Brain microvascular endothelial cell (primary cell): Measurements from ENCODE around the gene SPCS1.

Experiments used
- DNase-seq: peaks from one replicate; pipeline ENCODE4 v3.0.0-alpha.2; 2020
- H3K27ac ChIP-seq: fragments of 250-450 bp; sonication (Bioruptor Pico); 2 replicates; pipeline ENCODE4 v1.5.1; 2020; ENCODE audit warnings: mild to moderate bottlenecking, moderate library complexity
- H3K27me3 ChIP-seq: fragments of 250-450 bp; sonication (Bioruptor Pico); replicated peaks from 2 replicates; pipeline ENCODE4 v1.5.1; 2020; ENCODE audit warnings: mild to moderate bottlenecking
- H3K36me3 ChIP-seq: fragments of 250-450 bp; sonication (Bioruptor Pico); replicated peaks from 2 replicates; pipeline ENCODE4 v1.5.1; 2020; ENCODE audit warnings: mild to moderate bottlenecking
- H3K4me3 ChIP-seq: 2 replicates; pipeline ENCODE4 v1.5.1; 2011; ENCODE audit warnings: low read depth, mild to moderate bottlenecking, control low read depth, low read length, moderate library complexity
- in situ Hi-C: cut with HindIII; loops from 2 replicates; pipeline ENCODE4 v1.10.0; 2017; ENCODE audit warnings: low sequenced_read_pairs, low pct_ligation_motif_present
- TF ChIP-seq, protein P1 (sequence below): IDR thresholded peaks from 2 replicates; pipeline ENCODE4 v1.5.1; 2011; ENCODE audit warnings: low read depth, mild to moderate bottlenecking, moderate library complexity, low read length, control low read depth, inconsistent platforms; ENCODE audit errors: missing control alignments

The SPCS1 gene

GRCh38 chr3:52697632-52697965, 8.3 kb upstream of the SPCS1 start:
- DNase-seq = no peak
- Histone ChIP-seq H3K27me3 (no peaks in the 10 kb centered on the region), H3K4me3 (no peak overlapping the region), H3K36me3 (peaks cover 61% of the 10 kb centered on the region), H3K27ac (no peak overlapping the region)
- in situ Hi-C loops = no loop called here
- TF ChIP-seq, protein P1, sequence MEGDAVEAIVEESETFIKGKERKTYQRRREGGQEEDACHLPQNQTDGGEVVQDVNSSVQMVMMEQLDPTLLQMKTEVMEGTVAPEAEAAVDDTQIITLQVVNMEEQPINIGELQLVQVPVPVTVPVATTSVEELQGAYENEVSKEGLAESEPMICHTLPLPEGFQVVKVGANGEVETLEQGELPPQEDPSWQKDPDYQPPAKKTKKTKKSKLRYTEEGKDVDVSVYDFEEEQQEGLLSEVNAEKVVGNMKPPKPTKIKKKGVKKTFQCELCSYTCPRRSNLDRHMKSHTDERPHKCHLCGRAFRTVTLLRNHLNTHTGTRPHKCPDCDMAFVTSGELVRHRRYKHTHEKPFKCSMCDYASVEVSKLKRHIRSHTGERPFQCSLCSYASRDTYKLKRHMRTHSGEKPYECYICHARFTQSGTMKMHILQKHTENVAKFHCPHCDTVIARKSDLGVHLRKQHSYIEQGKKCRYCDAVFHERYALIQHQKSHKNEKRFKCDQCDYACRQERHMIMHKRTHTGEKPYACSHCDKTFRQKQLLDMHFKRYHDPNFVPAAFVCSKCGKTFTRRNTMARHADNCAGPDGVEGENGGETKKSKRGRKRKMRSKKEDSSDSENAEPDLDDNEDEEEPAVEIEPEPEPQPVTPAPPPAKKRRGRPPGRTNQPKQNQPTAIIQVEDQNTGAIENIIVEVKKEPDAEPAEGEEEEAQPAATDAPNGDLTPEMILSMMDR = no peak

DNA sequence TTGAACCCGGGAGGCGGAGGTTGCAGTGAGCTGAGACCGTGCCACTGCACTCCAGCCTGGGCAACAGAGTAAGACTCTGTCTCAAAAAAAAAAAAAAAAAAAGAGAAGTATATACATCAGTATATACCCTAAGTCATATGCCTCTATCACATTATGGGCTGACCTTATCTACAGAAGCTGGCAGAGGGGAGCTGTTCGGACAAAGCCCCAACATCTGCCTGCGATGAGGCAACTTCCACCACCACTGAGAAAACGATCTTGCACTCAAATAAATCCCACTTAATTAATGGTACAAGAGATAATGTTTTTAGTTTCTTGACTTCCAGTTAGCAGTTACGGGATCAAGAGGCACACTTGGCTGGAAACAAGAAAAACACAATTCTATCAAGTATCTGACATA, 2.6 kb upstream of the SPCS1 start:
- H3K36me3 ChIP-seq = peaks cover 9% of the 10 kb centered on the region
- TF ChIP-seq, protein P1 = no peak
- no peak overlapping the region for H3K27ac ChIP-seq
- in situ Hi-C loops = no loop called here
- DNase-seq = no peak
- no peak overlapping the region for H3K4me3 ChIP-seq
- no peaks in the 10 kb centered on the region for H3K27me3 ChIP-seq

DNA sequence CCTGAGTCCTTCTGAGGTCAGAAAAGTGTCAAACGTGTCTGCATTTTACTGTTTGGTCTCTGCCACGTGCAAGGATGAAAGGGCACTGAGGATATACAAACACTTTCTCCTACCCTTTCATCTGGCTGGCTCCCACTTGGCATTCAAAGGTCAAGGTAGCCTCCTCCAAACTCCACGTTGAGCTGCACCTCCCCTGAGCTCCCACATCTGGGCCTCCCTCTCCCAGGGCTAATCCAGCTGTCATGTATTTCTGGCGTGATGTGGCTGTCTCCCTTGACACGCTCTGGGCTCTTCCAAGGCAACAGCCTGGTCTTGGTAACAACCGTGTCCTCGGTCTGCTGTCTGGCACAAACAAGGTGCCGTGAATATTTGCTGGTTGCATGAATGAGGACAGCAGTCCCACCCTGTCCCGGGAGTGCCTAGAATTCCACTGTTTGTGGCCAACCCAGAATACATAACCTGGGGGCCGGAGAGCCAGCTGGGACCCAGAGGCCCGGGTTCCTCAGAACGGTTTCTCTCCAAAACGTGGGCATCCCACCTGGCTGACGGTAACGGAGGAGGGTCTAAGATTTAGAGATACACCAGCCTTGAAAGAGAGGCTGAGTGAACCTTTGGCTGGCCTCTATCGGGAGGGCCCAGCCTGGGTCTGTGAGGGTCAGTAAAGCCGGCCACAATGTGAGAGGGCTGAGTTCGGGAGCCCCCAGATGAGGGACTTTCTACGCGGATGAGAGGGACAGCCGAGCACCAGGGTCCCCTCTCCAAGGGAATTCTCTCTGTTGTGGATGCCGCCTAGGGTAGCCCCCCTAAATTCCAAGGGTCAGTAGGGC, 1.1 kb upstream of the SPCS1 start:
- Histone ChIP-seq H3K27me3 (no peaks in the 10 kb centered on the region), H3K4me3 (peak overlapping the region; percentile 96), H3K27ac (peak overlapping the region; percentile 97), H3K36me3 (peaks cover 6% of the 10 kb centered on the region)
- in situ Hi-C loops = no loop called here
- DNase-seq = peak; percentile 12
- TF ChIP-seq, protein P1 = no peak

- in situ Hi-C loops = no loop called here
- TF ChIP-seq, protein P1 = no peak
- no peak for DNase-seq
- Histone ChIP-seq H3K36me3 (peaks cover 3% of the 10 kb centered on the region), H3K27ac (peak overlapping the region; percentile 97), H3K4me3 (peak overlapping the region; percentile 96), H3K27me3 (no peaks in the 10 kb centered on the region)
Observed at GRCh38 chr3:52705438-52705687, 543 bp upstream of the SPCS1 start.

GRCh38 chr3:52707585-52707984, 1.7 kb downstream of the SPCS1 start:
- Histone ChIP-seq H3K36me3 (peaks cover 3% of the 10 kb centered on the region), H3K4me3 (no peak overlapping the region), H3K27me3 (no peaks in the 10 kb centered on the region), H3K27ac (no peak overlapping the region)
- in situ Hi-C loops = no loop called here
- no peak for DNase-seq
- TF ChIP-seq, protein P1 = no peak

DNA sequence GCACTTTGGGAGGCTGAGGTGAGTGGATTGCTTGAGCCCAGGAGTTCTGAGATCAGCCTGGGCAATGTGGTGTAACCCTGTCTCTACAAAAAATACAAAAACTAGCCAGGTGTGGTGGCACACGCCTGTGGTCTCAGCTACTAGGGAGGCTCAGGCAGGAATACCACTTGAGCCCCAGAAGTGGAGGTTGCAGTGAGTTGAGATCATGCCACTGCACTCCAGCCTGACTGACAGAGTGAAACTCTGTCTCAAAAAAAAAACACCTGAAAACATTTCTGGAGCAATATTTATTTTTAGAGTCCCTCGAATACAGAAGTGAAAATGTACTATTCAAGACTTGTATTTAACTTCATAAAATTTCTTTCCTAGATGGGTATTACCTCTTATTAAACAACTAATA, 4.6 kb downstream of the SPCS1 start:
- TF ChIP-seq, protein P1 = no peak
- H3K4me3 ChIP-seq = no peak overlapping the region
- H3K36me3 ChIP-seq = peaks cover 3% of the 10 kb centered on the region
- H3K27me3 ChIP-seq = no peaks in the 10 kb centered on the region
- no peak for DNase-seq
- in situ Hi-C loops = no loop called here
- H3K27ac ChIP-seq = no peak overlapping the region
